Caco-2 (cell line): ENCODE data around the gene RBP2. TPM values are rescaled to one million over a fixed set of nuclear protein-coding genes. Genes with fewer than 3 reads are reported as not detected.

Source experiments
- BruUV-seq: library from RNA; stranded (reverse); fragments of 400-500 nt; replicated peaks from 2 replicates; lab custom pipeline; 2021; lab: Mats Ljungman, UMichigan
- CTCF ChIA-PET: fragments of 300-600 bp; sonication (Branson Sonifier 250); formaldehyde crosslinking; loops from one replicate; lab custom pipeline; 2022; ENCODE audit warnings: antibody characterized with exemption; lab: Charles Lee
- POLR2A ChIA-PET: fragments of 300-600 bp; sonication (Branson Sonifier 250); formaldehyde crosslinking; loops from one replicate; lab custom pipeline; 2022; ENCODE audit warnings: antibody characterized with exemption; lab: Charles Lee
- DNase-seq, 2 experiments: peaks; one replicate each; pipeline versions ENCODE4 v3.0.0 to v3.0.0-alpha.2; 2020 to 2022
- H3K27me3 ChIP-seq: replicated peaks from 2 replicates; pipeline ENCODE4 v1.6.0; 2011; ENCODE audit warnings: low read length; ENCODE audit not compliant: control insufficient read depth, insufficient read depth
- H3K36me3 ChIP-seq: 2 replicates; pipeline ENCODE4 v1.5.1; 2011; ENCODE audit warnings: low read length; ENCODE audit not compliant: control insufficient read depth, insufficient read depth
- H3K4me1 ChIP-seq: fragments of 250-450 bp; sonication (Bioruptor Pico); 2 replicates; pipeline ENCODE4 v1.5.1; 2020; ENCODE audit warnings: mild to moderate bottlenecking
- H3K4me3 ChIP-seq: 2 replicates; pipeline ENCODE4 v1.5.1; 2011; ENCODE audit warnings: low read depth, mild to moderate bottlenecking, control low read depth, low read length
- H3K9me3 ChIP-seq: fragments of 250-450 bp; sonication (Bioruptor Pico); 2 replicates; pipeline ENCODE4 v1.5.1; 2020; ENCODE audit warnings: mild to moderate bottlenecking, moderate library complexity
- H3K27ac Mint-ChIP-seq: one replicate; pipeline ENCODE4 v1.8.0; 2022; ENCODE audit warnings: mixed read lengths; ENCODE audit not compliant: unreplicated experiment
- H3K27me3 Mint-ChIP-seq: one replicate; pipeline ENCODE4 v1.8.0; 2022; ENCODE audit warnings: mixed read lengths; ENCODE audit not compliant: insufficient read depth, unreplicated experiment
- H3K36me3 Mint-ChIP-seq: one replicate; pipeline ENCODE4 v1.8.0; 2022; ENCODE audit warnings: mild to moderate bottlenecking, mixed read lengths; ENCODE audit not compliant: insufficient read depth, unreplicated experiment
- H3K4me1 Mint-ChIP-seq: one replicate; pipeline ENCODE4 v1.8.0; 2022; ENCODE audit warnings: low read depth, mixed read lengths; ENCODE audit not compliant: unreplicated experiment
- H3K4me3 Mint-ChIP-seq: one replicate; pipeline ENCODE4 v1.8.0; 2022; ENCODE audit warnings: mild to moderate bottlenecking, moderate library complexity, mixed read lengths; ENCODE audit not compliant: unreplicated experiment
- H3K9me3 Mint-ChIP-seq: one replicate; pipeline ENCODE4 v1.8.0; 2022; ENCODE audit warnings: mixed read lengths; ENCODE audit not compliant: unreplicated experiment
- CTCF ChIP-seq, 2 experiments: fragments of 200-600 bp in 1 of 2; IDR thresholded peaks; 1 replicate in 1 of 2; 2 replicates in 1 of 2; pipeline versions ENCODE4 v1.5.1 to v1.8.0; 2011 to 2022; ENCODE audit warnings: antibody characterized with exemption in 1 of 2, control low read depth in 1 of 2, inconsistent platforms in 1 of 2, low read depth in 1 of 2, low read length in 1 of 2, mild to moderate bottlenecking in 1 of 2, moderate library complexity in 1 of 2; ENCODE audit not compliant: insufficient read depth in 1 of 2, severe bottlenecking in 1 of 2, unreplicated experiment in 1 of 2
- intact Hi-C: fragments of 100-400 bp; cut with micrococcal nuclease; formaldehyde crosslinking; loops from one replicate; pipeline ENCODE4 v1.10.0; 2022; ENCODE audit not compliant: unreplicated experiment
- total RNA-seq: library from RNA; stranded (reverse); gene quantifications from 2 replicates; pipeline ENCODE4 v1.2.3, GENCODE V29; 2022

Gene RBP2
- total RNA-seq, 1 experiment from 2014 or later, result 28.0 TPM

- Histone ChIP-seq H3K9me3 (no peaks in the 10 kb centered on the region), H3K4me3 (no peak overlapping the region), H3K36me3 (no peaks in the 10 kb centered on the region), H3K27me3 (no peaks in the 10 kb centered on the region), H3K4me1 (peaks cover 4% of the 10 kb centered on the region; the same call in 1 of the 2 replicates)
- POLR2A ChIA-PET, result interaction anchor here (0.7 kb wide), 1 partner anchor 80 kb away, joined by 3 read pairs; no protein-coding TSS in a partner anchor
- Mint-ChIP-seq H3K36me3 (no peaks in the 10 kb centered on the region), H3K27me3 (no peaks in the 10 kb centered on the region), H3K27ac (no peak overlapping the region), H3K4me1 (peaks cover 11% of the 10 kb centered on the region), H3K4me3 (no peak overlapping the region), H3K9me3 (no peaks in the 10 kb centered on the region)
- intact Hi-C loops, result no loop called here
- peak in 1 of 2 experiments; percentile 12 for DNase-seq
- TF ChIP-seq CTCF (IDR thresholded peaks at IDR 0.05; ENCODE audit: insufficient read depth in 1 of 2, low read depth in 1 of 2, low read length in 1 of 2, severe bottlenecking in 1 of 2, unreplicated experiment in 1 of 2), result no peak
- BruUV-seq, result no TSS peak
- CTCF ChIA-PET, result interaction anchor here (0.6 kb wide), 1 partner anchor 704 kb away, joined by 3 read pairs; no protein-coding TSS in a partner anchor
Observed at GRCh38 chr3:139441656-139442055, 34.7 kb downstream of the RBP2 start.

- intact Hi-C loops, result no loop called here
- H3K36me3 ChIP-seq, result no peaks in the 10 kb centered on the region
- Mint-ChIP-seq H3K36me3 (no peaks in the 10 kb centered on the region), H3K4me3 (no peak overlapping the region), H3K27ac (no peak overlapping the region), H3K9me3 (no peaks in the 10 kb centered on the region), H3K4me1 (peaks cover 11% of the 10 kb centered on the region), H3K27me3 (no peaks in the 10 kb centered on the region)
- H3K9me3 ChIP-seq, result no peaks in the 10 kb centered on the region
- no peak overlapping the region for H3K4me3 ChIP-seq
- peaks cover 4% of the 10 kb centered on the region; the same call in 1 of the 2 replicates for H3K4me1 ChIP-seq
- ChIA-PET POLR2A (no interaction called here), CTCF (interaction anchor here (0.6 kb wide), 1 partner anchor 703 kb away, joined by 3 read pairs; no protein-coding TSS in a partner anchor)
- H3K27me3 ChIP-seq, result no peaks in the 10 kb centered on the region
- BruUV-seq, result no TSS peak
- TF ChIP-seq CTCF (IDR thresholded peaks at IDR 0.05; ENCODE audit: insufficient read depth in 1 of 2, low read depth in 1 of 2, low read length in 1 of 2, severe bottlenecking in 1 of 2, unreplicated experiment in 1 of 2), result no peak
- DNase-seq, result no peak
Observed at GRCh38 chr3:139440639-139441556, 35.4 kb downstream of the RBP2 start.

GRCh38 chr3:139439278-139439677, 37.0 kb downstream of the RBP2 start:
- Histone ChIP-seq H3K27me3 (no peaks in the 10 kb centered on the region), H3K36me3 (no peaks in the 10 kb centered on the region), H3K9me3 (no peaks in the 10 kb centered on the region), H3K4me1 (peaks cover 4% of the 10 kb centered on the region; the same call in 1 of the 2 replicates), H3K4me3 (no peak overlapping the region)
- H3K4me1 Mint-ChIP-seq, result peaks cover 11% of the 10 kb centered on the region
- POLR2A ChIA-PET, result interaction anchor here (0.6 kb wide), 1 partner anchor 8 kb away, joined by 6 read pairs; no protein-coding TSS in a partner anchor
- H3K4me3 Mint-ChIP-seq, result no peak overlapping the region
- no peak for TF ChIP-seq CTCF (IDR thresholded peaks at IDR 0.05; ENCODE audit: insufficient read depth in 1 of 2, low read depth in 1 of 2, low read length in 1 of 2, severe bottlenecking in 1 of 2, unreplicated experiment in 1 of 2)
- no peaks in the 10 kb centered on the region for H3K27me3 Mint-ChIP-seq
- intact Hi-C loops, result no loop called here
- H3K9me3 Mint-ChIP-seq, result no peaks in the 10 kb centered on the region
- H3K27ac Mint-ChIP-seq, result no peak overlapping the region
- no peaks in the 10 kb centered on the region for H3K36me3 Mint-ChIP-seq
- DNase-seq, result no peak
- CTCF ChIA-PET, result interaction anchor here (0.8 kb wide), 1 partner anchor 1364 kb away, joined by 3 read pairs; no protein-coding TSS in a partner anchor
- no TSS peak for BruUV-seq
